Fibroblast of skin of scalp (primary cell): ENCODE results near the gene ADRB1. TPM values are rescaled to one million over a fixed set of nuclear protein-coding genes. Genes with fewer than 3 reads are reported as not detected.

ENCODE experiments used
- DNase-seq: peaks from one replicate; pipeline ENCODE4 v3.0.0-alpha.2; 2013
- polyA plus RNA-seq, 2 experiments: library from polyadenylated mRNA; unstranded; fragments of 120-200 nt; gene quantifications; one replicate each; pipeline ENCODE4 v1.2.1, GENCODE V29; 2013; ENCODE audit not compliant: insufficient read length in 2 of 2

ADRB1 gene
- polyA plus RNA-seq (2013, experiment 1 of 2; ENCODE audit: insufficient read length): not detected
- not detected for polyA plus RNA-seq (2013, experiment 2 of 2; ENCODE audit: insufficient read length)

DNA sequence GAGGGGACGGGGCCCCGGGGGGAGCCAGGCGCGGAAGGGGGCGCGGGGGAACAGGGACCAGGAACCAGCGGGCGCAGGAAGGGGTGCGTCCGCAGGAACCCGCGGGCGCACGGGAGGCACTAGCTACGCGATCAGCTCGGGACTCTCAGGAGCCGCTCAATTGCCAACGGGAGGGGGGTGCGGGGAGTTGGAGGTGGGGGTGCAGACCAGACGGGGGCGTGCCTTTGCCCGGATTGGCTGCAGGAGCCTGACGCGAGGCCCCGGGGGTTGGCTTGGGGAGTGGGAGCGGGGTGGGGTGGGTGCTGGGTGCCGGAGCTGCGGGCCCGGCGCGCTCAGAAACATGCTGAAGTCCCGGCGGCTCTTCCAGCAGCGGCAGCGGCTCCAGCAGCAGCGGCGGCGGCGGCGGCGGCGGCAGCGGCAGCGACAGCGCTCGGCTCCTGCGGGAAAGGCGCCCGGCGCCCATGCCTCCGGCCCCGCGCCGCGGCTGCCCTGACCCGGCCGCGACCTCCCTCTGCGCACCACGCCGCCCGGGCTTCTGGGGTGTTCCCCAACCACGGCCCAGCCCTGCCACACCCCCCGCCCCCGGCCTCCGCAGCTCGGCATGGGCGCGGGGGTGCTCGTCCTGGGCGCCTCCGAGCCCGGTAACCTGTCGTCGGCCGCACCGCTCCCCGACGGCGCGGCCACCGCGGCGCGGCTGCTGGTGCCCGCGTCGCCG, at the start of gene ADRB1:
Gene ADRB1, plus strand, starts transcription at position 335 of the 715 bp plus-strand sequence. Its CDS starts 267 bp downstream, at position 602.
- peak; percentile 35 for DNase-seq

DNA sequence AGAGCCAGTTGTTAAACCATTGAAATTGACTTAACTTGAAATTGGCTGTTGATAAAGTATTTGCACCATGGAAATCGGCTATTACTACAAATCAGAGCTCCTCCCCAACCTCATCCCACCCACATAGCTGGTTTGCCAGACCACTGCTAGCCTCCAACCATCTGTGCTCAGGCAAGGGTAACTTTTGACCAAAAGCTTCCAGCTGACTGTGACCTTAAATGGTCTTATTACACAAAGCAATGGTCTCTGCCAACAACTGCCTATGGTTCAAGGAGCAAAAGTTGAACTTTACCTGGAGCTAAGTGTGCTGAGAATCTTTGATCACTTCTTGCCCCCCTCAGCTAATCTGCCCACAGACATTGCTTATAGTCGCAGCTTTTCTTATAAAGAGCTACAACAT, 48.5 kb upstream of the ADRB1 start:
- DNase-seq: no peak

DNA sequence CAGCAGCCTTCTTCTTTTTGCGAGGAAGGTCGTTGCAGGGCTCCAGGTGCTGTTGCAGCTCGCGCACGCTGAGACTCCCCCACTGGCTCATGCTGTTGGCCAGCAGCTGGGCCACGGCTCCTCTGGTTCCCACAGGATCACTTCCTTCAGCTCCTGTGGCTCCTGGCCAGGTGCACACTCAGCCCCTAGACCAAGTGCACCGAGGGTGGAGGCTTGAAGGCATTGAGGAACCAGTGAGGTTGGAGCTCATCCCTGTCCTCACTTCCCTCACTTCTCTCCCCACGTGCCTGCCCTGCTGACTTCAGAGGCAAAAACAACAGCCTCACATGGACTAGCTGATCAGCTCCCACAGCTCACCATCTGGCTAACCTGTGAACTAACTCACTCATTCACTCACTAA, 46.2 kb upstream of the ADRB1 start:
- no peak for DNase-seq

DNA sequence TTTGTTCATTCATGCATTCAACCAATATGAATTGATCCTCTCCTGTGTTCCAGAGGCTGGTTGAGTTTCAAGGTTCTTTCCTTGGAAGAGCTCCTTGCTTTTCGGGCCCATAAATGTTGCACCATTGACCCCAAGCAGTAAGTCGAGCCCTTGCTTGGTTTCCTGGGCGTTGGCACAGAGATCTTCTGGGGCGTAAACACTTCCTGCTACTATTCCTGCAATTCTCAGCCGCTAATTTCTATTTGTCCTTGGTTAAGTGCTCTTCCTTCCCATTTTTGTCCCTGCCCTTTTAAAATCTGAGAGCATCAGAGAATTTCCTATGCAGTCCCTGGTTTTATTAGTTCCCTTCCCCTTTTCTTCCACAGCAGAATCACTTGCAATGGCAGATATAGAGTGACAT, 44.1 kb upstream of the ADRB1 start:
- DNase-seq: no peak

DNA sequence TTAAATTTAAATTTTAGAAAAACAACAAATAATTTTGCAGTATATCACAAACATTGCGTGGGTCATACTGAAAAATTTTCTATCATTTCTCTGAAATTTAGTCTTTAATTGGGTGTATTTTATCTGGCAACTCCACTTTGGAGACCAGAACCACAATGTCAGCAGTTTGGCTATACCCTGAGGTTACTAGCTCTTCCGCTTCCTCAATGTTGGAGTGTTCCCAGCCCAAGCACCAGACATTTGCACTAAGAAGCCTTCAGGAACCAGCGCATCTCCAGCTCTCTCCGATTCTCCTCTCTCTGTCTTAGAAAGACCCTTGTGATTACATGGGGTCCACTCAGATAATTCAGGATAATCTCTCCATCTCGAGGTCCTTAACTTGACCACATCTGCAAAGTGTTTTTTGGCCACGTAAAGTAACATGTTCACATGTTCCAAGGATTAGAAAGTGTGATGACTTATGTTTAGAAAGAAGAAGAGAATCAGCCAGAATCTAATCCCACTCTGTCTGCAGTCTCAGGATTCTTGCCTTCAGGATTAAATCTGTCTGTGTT, 43.1 kb upstream of the ADRB1 start:
- DNase-seq: no peak

DNA sequence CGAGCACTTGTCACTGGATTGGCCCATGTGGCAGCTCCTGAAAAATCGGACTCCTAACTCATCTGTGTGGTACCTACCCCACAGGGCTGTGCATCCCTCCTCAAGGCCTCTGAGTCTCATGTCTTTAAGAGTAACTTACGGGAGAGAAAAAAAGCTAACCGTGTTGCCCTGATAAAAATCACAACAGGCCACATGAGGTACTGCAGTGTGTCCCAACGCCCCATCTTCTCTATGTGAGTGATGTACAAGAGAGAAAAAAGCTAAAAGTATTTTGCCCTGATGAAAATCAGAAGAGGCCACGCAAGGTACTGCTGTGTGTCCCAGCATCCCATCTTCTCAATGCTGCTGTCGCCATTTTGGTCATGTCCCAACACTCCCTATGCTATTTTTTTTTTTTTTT, 41.2 kb upstream of the ADRB1 start:
- no peak for DNase-seq

DNA sequence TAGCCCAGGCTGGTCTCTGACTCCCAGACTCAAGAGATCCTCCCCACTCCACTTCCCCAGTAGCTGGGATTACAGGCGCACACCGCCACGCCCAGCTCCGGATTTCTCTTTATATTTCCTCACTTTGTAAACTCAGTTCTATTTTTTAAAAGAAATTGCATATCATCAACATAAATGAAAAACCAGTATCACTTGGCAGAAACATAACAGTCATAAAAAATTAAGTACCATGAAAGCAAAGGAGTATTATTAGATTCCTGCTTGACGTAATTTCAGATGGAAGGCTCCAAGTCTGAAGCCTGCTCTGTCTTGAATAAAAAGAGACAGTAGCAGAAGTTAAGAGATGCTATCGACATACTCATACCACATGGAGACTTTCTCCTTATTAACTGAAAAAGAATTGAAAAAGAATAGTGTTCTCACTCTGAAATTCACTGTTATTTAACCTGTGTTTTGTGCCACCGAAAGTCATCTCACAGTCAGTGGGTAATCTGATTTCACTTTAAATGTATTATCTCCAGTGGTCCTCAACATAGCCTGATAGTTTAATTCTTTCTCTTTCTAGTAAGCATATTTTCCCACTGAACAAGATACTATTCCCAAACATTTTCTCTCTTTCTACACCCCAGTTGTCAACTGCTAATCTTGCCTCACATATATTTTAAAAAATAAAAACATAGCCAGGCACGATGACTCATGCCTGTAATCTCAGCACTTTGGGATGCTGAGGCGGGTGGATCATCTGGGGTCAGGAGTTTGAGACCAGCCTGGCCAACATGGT, 40.3 kb upstream of the ADRB1 start:
- no peak for DNase-seq

DNA sequence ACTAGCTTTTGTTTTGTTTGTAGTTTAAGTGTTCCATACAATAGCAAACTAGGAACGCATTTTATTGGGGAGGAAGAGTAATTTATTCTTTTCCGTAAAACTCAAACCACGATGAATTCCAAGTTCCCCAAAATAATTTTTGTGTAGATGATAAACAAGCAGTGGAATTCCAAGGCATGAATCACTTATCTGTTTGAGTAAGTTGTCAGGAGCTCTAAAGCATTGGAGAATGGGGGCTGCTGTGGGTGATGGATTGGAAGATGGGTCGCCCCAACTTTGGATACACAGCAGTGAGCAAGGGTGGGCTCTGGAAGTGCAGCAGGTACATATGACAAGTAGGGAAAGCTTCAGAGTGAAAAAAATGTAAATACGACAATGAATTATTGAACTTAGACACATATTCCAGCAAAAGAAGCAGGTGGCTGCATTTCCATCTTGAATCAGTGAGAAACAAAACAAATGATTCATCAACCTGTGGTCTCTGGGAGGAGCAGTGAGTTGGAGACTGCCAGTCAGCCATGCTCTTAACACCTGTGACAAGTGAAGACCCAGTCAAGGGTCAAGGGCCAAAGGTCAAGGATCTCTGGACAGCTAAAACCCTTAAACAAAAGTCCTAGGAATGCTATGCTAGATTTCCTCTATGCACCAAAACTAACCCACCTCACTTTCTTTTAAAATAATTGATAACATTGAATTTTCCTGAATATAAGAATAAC, 34.2 kb upstream of the ADRB1 start:
- DNase-seq: no peak

DNA sequence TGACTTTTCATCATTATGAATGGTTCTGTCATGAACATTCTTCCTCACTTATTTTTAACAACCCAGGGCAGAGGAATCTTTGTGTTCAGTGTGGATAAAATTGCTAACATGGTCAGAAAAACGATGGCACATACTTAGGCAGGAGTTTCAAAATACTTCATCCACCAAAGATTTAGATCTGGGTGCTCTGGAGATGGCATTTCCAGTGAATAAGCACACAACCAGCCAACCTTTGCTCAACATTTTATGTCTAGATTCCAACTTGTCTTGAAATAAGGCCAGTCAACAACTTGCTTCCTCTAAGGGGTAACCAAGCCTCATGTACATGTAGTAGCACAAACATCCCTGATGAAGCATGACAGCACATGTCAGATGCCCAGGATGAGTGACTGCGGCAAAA, 33.4 kb upstream of the ADRB1 start:
- DNase-seq: no peak

DNA sequence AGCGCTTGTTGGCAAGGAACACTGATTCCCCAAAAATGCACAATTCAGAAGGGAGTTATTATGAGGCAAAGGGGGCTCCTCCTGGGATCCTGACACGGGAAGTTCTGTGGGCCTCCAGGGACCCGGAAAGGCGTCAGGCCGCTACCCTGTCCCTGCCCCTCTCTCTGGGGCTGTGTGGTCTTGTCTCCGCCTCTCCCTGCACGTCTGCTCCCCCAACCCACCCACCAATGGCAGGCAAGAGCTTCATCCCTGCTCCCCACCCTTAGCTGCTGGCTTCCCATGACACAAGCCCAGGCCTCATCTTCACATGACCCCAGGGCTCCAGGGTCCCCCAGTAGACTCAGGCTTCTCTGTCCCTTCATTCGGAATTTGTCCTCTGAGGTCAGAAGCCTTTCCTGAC, 31.0 kb upstream of the ADRB1 start:
- no peak for DNase-seq

DNA sequence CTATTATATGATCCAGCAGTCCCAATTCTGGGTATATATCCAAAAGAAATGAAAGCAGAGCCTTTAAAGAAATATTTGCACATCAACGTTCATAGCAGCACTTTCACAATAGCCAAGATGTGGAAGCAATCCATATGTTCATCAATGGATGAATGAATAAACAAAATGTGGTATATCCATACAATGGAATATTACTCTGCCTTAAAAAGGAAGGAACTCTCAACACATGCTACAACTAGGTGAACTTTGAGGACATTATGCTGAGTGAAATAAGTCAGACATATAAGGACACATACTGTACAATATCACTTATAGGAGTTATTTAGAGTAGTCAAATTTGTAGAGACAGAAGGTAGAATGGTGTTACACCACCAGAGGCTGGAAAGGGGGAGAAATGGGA, 28.0 kb upstream of the ADRB1 start:
- no peak for DNase-seq

DNA sequence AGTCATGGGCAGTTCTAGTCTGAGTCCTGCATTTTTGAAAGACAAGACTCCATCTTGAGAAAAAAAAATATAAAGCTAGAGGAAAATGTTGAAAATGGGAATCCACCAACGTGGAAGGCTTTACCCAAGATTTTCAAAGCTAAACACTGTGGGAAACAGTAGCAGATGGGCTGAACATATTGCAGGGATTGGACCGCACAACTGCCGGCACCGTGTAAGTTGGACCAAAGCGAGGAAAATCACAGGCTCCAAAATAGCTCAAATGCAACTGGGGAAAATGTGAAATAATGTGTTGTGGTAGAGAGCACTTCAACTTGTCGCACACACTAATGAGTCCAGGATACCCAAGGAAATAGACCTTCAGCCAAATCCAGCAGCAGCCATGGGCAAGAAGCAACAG, 26.4 kb upstream of the ADRB1 start:
- no peak for DNase-seq

DNA sequence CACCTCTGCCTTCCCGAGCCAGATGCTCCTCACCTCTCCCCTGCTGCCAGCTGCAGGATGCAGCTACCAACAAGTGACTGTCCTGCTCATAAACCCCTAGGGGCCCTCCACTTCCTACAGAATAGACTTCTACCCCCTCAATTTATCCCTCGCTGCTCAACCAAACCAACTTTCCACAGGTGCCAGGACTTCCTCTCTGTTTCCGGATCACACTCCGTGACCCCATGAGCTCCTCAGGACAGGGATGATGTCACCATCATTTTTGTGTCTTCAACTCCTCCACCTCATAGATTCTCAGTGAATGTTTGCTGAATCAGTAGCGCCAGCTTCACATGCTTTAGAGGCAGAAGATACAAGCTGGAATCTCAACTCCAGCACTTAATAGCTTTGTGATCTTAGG, 25.8 kb upstream of the ADRB1 start:
- no peak for DNase-seq

DNA sequence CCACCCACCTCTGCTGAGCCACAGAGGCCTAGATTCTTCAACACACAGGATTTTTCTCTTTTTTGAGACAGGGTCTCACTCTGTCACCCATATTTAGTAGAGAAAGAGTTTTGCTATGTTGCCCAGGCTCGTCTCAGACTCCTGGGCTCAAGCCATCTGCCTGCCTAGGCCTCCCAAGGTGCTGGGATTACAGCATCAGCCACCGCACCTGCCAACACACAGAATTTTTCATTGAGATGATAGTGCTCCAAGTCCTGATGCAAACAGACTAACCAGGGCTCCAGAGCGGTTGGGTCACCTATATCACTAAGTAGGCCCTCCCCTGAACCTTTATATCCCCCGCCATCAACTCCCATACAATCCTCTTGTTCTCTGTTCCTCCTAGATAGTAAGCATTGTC, 24.4 kb upstream of the ADRB1 start:
- no peak for DNase-seq

DNA sequence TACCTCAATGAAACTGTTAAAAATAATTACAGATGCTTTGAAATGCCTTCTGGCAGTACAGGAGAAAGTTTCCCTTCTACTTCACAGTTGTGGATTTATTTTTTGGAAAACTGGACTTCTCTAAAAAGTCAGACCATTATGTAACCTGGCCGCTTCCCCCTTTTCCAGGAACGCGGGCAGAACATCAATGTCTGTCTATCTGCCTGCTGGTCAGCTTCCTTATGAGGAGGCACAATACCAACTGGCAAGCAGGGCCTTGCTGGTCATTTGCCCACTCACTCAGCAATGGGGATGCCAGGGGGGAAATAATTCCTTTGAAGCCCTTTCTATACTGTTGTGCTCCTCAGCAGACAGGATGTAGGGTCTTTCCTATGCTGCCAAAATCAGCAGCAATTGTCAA, 22.5 kb upstream of the ADRB1 start:
- DNase-seq: no peak

DNA sequence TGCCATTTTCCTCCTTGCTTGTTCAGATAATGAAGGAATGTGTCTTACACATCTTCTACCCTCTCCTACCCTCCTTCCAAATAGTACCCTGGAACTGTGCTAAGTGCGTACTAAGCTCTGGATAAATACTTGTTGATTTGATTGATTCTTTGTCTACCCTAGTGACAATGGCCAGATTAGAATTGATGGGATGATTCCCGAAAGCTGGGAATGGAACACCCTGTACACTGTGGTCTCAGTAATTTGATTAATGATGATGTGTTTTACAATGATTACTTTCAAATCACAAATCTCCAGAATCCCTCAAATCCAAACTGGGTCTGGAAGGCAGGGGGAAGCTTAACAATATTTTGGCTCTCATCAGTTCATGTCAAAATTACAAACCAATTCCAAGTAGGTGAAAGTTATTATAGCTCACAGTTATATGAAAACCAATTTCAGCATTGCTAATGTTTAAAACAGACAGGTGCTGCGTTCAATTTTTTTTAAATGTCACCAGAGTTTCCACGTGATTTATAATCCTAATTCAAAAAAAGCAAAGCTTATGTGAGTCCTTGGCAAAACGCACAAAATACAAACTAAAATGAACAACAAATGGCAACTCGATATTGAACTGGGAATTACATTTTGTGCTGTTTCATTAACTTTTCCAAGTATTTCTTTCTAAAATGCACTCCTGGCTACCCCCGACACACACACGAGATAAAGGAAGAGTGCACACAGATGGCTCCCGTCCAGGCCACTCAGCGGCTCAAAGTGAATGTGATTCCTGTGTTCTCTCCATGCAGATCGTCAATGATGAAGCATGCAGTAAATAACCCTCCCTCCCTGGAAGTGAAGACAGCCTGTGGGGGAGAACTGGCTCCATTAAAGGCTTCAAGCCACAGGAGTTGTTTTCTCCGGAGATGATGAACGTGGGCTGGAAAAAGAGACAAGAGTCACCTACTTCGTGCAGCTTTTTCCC, 21.7 kb upstream of the ADRB1 start:
- peak; percentile 36 for DNase-seq

DNA sequence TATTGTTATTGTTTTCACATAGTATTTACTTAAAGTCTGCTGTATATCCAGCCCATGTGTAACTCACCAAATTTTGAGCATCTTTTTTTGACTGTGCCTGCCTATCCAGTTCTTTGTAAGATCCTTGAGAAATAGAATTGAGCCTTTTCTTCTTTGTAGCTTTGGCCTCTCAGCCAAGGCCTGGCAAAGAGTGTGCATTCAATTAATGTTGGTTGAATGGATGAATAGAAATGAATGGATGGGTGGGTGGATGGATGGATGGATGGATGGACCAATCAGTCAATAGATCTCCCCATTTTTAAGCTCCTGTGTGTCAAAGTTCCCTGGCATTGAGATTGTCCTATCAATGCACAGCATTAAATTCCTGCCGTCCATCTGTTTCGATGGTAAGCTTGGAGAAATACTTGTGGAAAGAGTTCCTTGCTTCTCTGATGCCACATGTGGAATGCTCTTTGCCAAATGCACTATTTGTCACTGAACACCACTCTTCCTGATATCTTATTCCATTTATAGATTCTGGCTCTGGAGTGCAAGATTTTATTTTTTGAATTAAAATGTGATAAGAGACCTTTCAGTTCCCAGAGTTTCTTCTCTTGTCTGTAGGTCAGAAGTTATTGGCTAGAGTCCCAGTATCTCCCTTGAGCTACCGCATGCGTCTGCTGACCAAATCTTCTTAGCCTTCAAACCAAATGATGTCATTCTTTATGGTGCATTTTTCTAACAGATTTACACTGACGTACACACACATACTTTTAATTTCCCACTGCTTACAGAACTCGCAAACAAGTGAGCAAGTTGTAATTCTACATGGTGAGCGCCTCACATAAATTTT, 20.7 kb upstream of the ADRB1 start:
- peak; percentile 66 for DNase-seq

DNA sequence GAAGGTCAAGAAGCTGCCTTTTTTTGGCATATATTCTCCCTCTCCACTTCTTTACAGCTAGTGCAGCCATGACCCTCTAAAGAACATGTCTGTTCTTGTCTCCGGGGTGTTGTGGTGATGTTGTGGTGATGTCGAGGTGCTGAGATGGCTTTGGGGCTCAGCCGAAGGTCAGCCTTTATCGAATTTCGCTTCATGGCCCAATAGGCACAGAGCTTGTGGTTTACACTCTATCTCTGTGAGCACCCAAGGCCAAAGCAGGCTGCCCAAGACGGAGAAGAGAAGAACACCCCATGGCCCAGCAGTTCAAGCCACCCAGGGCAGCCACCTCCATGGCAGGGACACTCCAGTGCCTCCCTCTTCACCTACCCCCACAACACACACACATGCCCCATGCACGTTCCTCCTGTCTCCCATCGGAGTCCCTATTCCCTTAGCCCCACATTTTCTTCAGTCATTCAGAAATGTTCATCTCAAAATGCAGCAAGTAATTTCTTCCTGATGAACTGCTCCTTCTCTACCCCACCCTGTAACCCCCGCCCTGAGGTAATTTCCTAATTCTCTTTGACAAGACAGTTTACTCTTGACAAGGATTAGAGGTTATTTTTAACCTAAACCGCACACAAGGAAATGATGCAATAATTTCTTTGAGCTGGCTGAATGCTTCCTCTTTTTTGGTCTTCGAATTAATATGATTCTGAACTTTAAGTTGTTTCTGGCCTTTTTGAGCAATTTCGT, 18.6 kb upstream of the ADRB1 start:
- peak; percentile 31 for DNase-seq

DNA sequence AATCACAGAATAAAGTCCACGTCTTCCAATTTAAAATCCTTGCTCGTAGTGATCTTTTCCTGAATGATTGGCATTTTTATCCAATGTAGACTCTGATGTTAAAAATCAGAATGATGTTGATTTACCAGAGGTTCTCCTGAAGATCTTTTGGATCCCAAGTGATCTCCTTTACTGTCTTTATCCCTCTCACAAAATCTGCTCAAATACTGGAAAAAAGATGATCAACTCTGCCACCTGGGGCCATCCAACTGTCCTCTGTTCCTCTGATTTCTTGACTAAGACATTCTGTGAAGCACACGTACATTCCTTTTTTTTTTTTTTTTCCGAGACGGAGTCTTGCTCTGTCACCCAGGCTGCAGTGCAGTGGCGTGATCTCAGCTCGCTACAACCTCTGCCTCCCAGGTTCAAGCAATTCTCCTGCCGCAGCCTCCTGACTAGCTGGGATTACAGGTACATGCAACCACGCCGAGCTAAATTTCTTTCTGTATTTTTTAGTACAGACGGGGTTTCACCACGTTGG, 18.0 kb upstream of the ADRB1 start:
- DNase-seq: no peak
